ENCODE measurements around the gene FZD7.

- TF ChIP-seq, protein P1, sequence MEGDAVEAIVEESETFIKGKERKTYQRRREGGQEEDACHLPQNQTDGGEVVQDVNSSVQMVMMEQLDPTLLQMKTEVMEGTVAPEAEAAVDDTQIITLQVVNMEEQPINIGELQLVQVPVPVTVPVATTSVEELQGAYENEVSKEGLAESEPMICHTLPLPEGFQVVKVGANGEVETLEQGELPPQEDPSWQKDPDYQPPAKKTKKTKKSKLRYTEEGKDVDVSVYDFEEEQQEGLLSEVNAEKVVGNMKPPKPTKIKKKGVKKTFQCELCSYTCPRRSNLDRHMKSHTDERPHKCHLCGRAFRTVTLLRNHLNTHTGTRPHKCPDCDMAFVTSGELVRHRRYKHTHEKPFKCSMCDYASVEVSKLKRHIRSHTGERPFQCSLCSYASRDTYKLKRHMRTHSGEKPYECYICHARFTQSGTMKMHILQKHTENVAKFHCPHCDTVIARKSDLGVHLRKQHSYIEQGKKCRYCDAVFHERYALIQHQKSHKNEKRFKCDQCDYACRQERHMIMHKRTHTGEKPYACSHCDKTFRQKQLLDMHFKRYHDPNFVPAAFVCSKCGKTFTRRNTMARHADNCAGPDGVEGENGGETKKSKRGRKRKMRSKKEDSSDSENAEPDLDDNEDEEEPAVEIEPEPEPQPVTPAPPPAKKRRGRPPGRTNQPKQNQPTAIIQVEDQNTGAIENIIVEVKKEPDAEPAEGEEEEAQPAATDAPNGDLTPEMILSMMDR (IDR thresholded peaks at IDR 0.05) = no peak
- TF ChIP-seq POLR2A (IDR thresholded peaks at IDR 0.05) = no peak
These were observed 9.8 kb downstream of the FZD7 start for GRCh38 chr2:202043475-202043874.

All from right lobe of liver (tissue), 4 donors.